PFSK-1 (cell line): Measurements from ENCODE around the gene MED12.

Experiments used
- REST ChIP-seq, 2 experiments: IDR thresholded peaks; 2 replicates each; pipeline versions ENCODE4 v1.6.1 to v1.8.0; 2011 to 2012; ENCODE audit warnings: low read depth in 2 of 2, low read length in 2 of 2, control low read depth in 1 of 2, inconsistent platforms in 1 of 2, mild to moderate bottlenecking in 1 of 2, moderate library complexity in 1 of 2; ENCODE audit not compliant: insufficient read depth in 1 of 2
- TAF1 ChIP-seq: IDR thresholded peaks from 2 replicates; pipeline ENCODE4 v1.6.1; 2012; ENCODE audit warnings: low read length, control low read depth, borderline replicate concordance; ENCODE audit not compliant: insufficient read depth

GRCh38 chrX:71098302-71098701, 20.1 kb upstream of the MED12 start:
- TF ChIP-seq TAF1 (no peak), REST (IDR thresholded peaks at IDR 0.05; ENCODE audit: insufficient read depth in 1 of 2, low read depth in 2 of 2, low read length in 2 of 2) (no peak)
